Body of pancreas (tissue), 4 donors: Measurements from ENCODE around the gene TGM6. TPM values are rescaled to one million over a fixed set of nuclear protein-coding genes. Genes with fewer than 3 reads are reported as not detected.

Experiments
- ATAC-seq: fragments of 150-250 bp; one replicate; pipeline ENCODE4 v1.9.1; 2016
- DNase-seq, 4 donors: peaks; one replicate each; pipeline ENCODE4 v3.0.0-alpha.2; 2019
- H3K27ac ChIP-seq, 4 donors: fragments of 200-600 bp; sonication (generic); 1 replicate in 3 of 4; 2 replicates in 1 of 4; pipeline versions ENCODE4 v1.5.1 to v1.6.1; 2016 to 2019; ENCODE audit warnings: mild to moderate bottlenecking in 1 of 4, mixed read lengths in 1 of 4, moderate library complexity in 1 of 4
- H3K27me3 ChIP-seq, 2 donors: fragments of 200-600 bp; sonication (generic); one replicate each; pipeline ENCODE4 v1.6.0; 2016; ENCODE audit warnings: mild to moderate bottlenecking in 1 of 2
- H3K36me3 ChIP-seq, 2 donors: fragments of 200-600 bp; sonication (generic); replicated peaks in 1 of 2; 2 replicates each; pipeline ENCODE4 v1.5.1; 2016; ENCODE audit warnings: low read depth in 2 of 2; ENCODE audit not compliant: insufficient read depth in 1 of 2
- H3K4me1 ChIP-seq: fragments of 200-600 bp; sonication (generic); one replicate; pipeline ENCODE4 v1.6.0; 2016
- H3K4me3 ChIP-seq, 2 donors: fragments of 200-600 bp; sonication (generic); 1 replicate in 1 of 2; 2 replicates in 1 of 2; pipeline ENCODE4 v1.5.1; 2016 to 2019
- H3K9me3 ChIP-seq, 3 donors: fragments of 200-600 bp; sonication (generic); 1 replicate in 2 of 3; 2 replicates in 1 of 3; pipeline ENCODE4 v1.5.1; 2016
- CTCF ChIP-seq, 7 experiments: fragments of 450-650 bp in 4 of 7; fragments of 200-600 bp in 3 of 7; sonication (generic) in 3 of 7; IDR thresholded peaks; one replicate each; pipeline ENCODE4 v1.5.1; 2016 to 2019; ENCODE audit warnings: antibody characterized with exemption in 7 of 7
- POLR2A ChIP-seq, 3 donors: fragments of 450-650 bp; IDR thresholded peaks; one replicate each; pipeline ENCODE4 v1.6.1; 2016; ENCODE audit warnings: antibody characterized with exemption in 3 of 3, mild to moderate bottlenecking in 2 of 3
- WGBS, 2 donors: methylation state at CpG; one replicate each; pipeline ENCODE4 v1.1.5; 2017; 5-methylcytosine and 5-hydroxymethylcytosine counted together
- intact Hi-C: fragments of 100-400 bp; cut with DNase I; formaldehyde crosslinking; loops from one replicate; pipeline ENCODE4 v1.15.1; 2023
- total RNA-seq, 2 donors: library from RNA; depleted of rRNA; stranded (reverse); fragments of >200 nt; gene quantifications; one replicate each; pipeline ENCODE4 v1.1.0, GENCODE V29; 2016

The TGM6 gene
- total RNA-seq, result not detected

- no peak within 1 kb of the TSS for H3K27ac ChIP-seq
- no peaks in the 10 kb centered on the region for H3K4me1 ChIP-seq
- intact Hi-C loops, result no loop called here
- no peak for ATAC-seq
- no peaks in the 10 kb centered on the region for H3K9me3 ChIP-seq
- H3K4me3 ChIP-seq, result no peak within 1 kb of the TSS
- H3K27me3 ChIP-seq, result no peaks in the 10 kb centered on the region
- no peak for TF ChIP-seq POLR2A (IDR thresholded peaks at IDR 0.05)
- no peak for TF ChIP-seq CTCF (IDR thresholded peaks at IDR 0.05)
- H3K36me3 ChIP-seq, result no peaks in the 10 kb centered on the region
- WGBS, 2 donors, result 80 to 82% methylated on average over 10 of the region's 10 CpGs
- DNase-seq, result no peak
These were observed at the start of gene TGM6 for GRCh38 chr20:2380601-2381000. Gene TGM6 (plus strand): TSS chr20:2380901. CDS start chr20:2380969, 68 bp downstream.

- Histone ChIP-seq H3K27me3 (no peaks in the 10 kb centered on the region), H3K36me3 (no peaks in the 10 kb centered on the region), H3K4me3 (no peak overlapping the region), H3K27ac (no peak overlapping the region), H3K4me1 (no peaks in the 10 kb centered on the region), H3K9me3 (no peaks in the 10 kb centered on the region)
- DNase-seq (no peak), ATAC-seq (no peak)
- TF ChIP-seq CTCF (IDR thresholded peaks at IDR 0.05), result no peak
- TF ChIP-seq POLR2A (IDR thresholded peaks at IDR 0.05), result no peak
- intact Hi-C loops, result no loop called here
- WGBS, 2 donors, result 77 to 84% methylated on average over 5 of the region's 5 CpGs
These were observed 49.6 kb upstream of the TGM6 start for GRCh38 chr20:2331106-2331505.

GRCh38 chr20:2331901-2332565, 48.7 kb upstream of the TGM6 start:
- TF ChIP-seq CTCF (IDR thresholded peaks at IDR 0.05) (no peak), POLR2A (IDR thresholded peaks at IDR 0.05) (no peak)
- no peak for DNase-seq
- no peaks in the 10 kb centered on the region for H3K9me3 ChIP-seq
- no peak overlapping the region for H3K4me3 ChIP-seq
- H3K36me3 ChIP-seq, result no peaks in the 10 kb centered on the region
- no peak overlapping the region for H3K27ac ChIP-seq
- 84 to 89% methylated on average over 12 to 17 of the region's 17 CpGs for WGBS, 2 donors
- ATAC-seq, result no peak
- H3K27me3 ChIP-seq, result no peaks in the 10 kb centered on the region
- intact Hi-C loops, result no loop called here
- H3K4me1 ChIP-seq, result no peaks in the 10 kb centered on the region

- intact Hi-C loops, result no loop called here
- 42 to 53% methylated on average over 4 of the region's 4 CpGs for WGBS, 2 donors
These were observed 48.0 kb upstream of the TGM6 start for GRCh38 chr20:2332711-2333110.

More at GRCh38 chr20:2332711-2333110, 48.0 kb upstream of the TGM6 start:
- TF ChIP-seq CTCF (IDR thresholded peaks at IDR 0.05) (no peak), POLR2A (IDR thresholded peaks at IDR 0.05) (no peak)
- Histone ChIP-seq H3K27me3 (no peaks in the 10 kb centered on the region), H3K4me3 (no peak overlapping the region), H3K27ac (no peak overlapping the region), H3K9me3 (no peaks in the 10 kb centered on the region), H3K36me3 (no peaks in the 10 kb centered on the region), H3K4me1 (no peaks in the 10 kb centered on the region)
- DNase-seq (no peak), ATAC-seq (no peak)
